ENCODE measurements around the gene TGFBR3. TPM values are rescaled to one million over a fixed set of nuclear protein-coding genes. Genes with fewer than 3 reads are reported as not detected.

TGFBR3 gene
- total RNA-seq, 1 experiment from 2014 or later: 2.4 TPM

- Histone ChIP-seq H4K8ac (replicated peaks; ENCODE audit: insufficient read length, low read depth, low read length) (no peak overlapping the region), H4K20me1 (ENCODE audit: control insufficient read depth, insufficient read depth, insufficient read length) (no peaks in the 10 kb centered on the region), H2BK12ac (ENCODE audit: insufficient read length, low read depth, low read length) (no peak overlapping the region), H3K9me3 (ENCODE audit: control insufficient read depth, low read depth, low read length) (no peaks in the 10 kb centered on the region), H3K4me1 (ENCODE audit: insufficient read depth, low read length) (no peaks in the 10 kb centered on the region), H2AK5ac (ENCODE audit: insufficient read length, low read length) (no peak overlapping the region), H3K23ac (ENCODE audit: insufficient read length, low read depth, low read length) (no peak overlapping the region), H3K14ac (ENCODE audit: insufficient read depth, low read length) (no peak overlapping the region), H4K5ac (ENCODE audit: insufficient read length, low read depth, low read length) (no peak overlapping the region), H3K4me2 (ENCODE audit: insufficient read depth, insufficient read length, low read length) (no peak overlapping the region), H4K91ac (ENCODE audit: insufficient read length, low read depth, low read length) (no peak overlapping the region), H2AFZ (ENCODE audit: low read length) (no peak overlapping the region), H3K27me3 (ENCODE audit: insufficient read depth, low read length) (no peaks in the 10 kb centered on the region), H3K18ac (ENCODE audit: insufficient read length, low read depth, low read length) (no peak overlapping the region), H2BK20ac (ENCODE audit: low read depth, low read length, poor library complexity, severe bottlenecking) (no peak overlapping the region), H3K56ac (ENCODE audit: insufficient read length, low read depth, low read length) (no peak overlapping the region), H2BK5ac (ENCODE audit: insufficient read length, low read length) (no peak overlapping the region), H3K4ac (ENCODE audit: low read depth, low read length) (no peak overlapping the region), H3K79me2 (ENCODE audit: insufficient read depth, low read length) (no peaks in the 10 kb centered on the region), H3K27ac (ENCODE audit: insufficient read length, low read depth, low read length) (no peak overlapping the region), H3K79me1 (ENCODE audit: insufficient read depth, low read depth, low read length, poor library complexity, severe bottlenecking) (no peaks in the 10 kb centered on the region), H3K9ac (ENCODE audit: extremely low read depth, insufficient read length, low read length) (no peak overlapping the region), H3T11ph (ENCODE audit: low read length) (no peak overlapping the region), H2BK15ac (ENCODE audit: low read depth, low read length) (no peak overlapping the region), H3K23me2 (ENCODE audit: insufficient read length, low read depth, low read length, poor library complexity, severe bottlenecking) (no peaks in the 10 kb centered on the region), H2BK120ac (ENCODE audit: low read depth, low read length, poor library complexity, severe bottlenecking) (no peak overlapping the region)
- peaks cover 14 to 16% of the 10 kb centered on the region in 2 experiments for H3K4me1 Mint-ChIP-seq
- WGBS (ENCODE audit: extremely low coverage, insufficient read length, low lambda C conversion rate): no CpG with 5 or more reads among the region's 5 CpGs
- H3K4me3 Mint-ChIP-seq: no peak overlapping the region
- no peak for TF ChIP-seq CTCF (conservative IDR thresholded peaks at IDR 0.05)
- H3K9me3 Mint-ChIP-seq: no peaks in the 10 kb centered on the region; a peak in 1 of 5 replicates
- no peaks in the 10 kb centered on the region for H3K36me3 Mint-ChIP-seq (ENCODE audit: insufficient read depth in 1 of 3, low read depth in 3 of 3)
- H3K27ac Mint-ChIP-seq: peak overlapping the region in 1 of 3 experiments; percentile 21; a peak in 1 of 7 replicates
- H3K27me3 Mint-ChIP-seq (ENCODE audit: low read depth): no peaks in the 10 kb centered on the region; the same call in 1 of the 2 replicates
- DNase-seq: no peak
These were observed 116.2 kb downstream of the TGFBR3 start for GRCh38 chr1:91769742-91770141.
